ENCODE measurements around the gene COG7.
"Not testable (repeated sequence)": the region's sequence is repeated elsewhere in the genome, so short reads cannot be mapped to it uniquely, and the experiment has no call there.

Gene COG7

GRCh38 chr16:23408823-23409298 lies 44.1 kb downstream of the COG7 start:
- DNase-seq = no peak

DNA sequence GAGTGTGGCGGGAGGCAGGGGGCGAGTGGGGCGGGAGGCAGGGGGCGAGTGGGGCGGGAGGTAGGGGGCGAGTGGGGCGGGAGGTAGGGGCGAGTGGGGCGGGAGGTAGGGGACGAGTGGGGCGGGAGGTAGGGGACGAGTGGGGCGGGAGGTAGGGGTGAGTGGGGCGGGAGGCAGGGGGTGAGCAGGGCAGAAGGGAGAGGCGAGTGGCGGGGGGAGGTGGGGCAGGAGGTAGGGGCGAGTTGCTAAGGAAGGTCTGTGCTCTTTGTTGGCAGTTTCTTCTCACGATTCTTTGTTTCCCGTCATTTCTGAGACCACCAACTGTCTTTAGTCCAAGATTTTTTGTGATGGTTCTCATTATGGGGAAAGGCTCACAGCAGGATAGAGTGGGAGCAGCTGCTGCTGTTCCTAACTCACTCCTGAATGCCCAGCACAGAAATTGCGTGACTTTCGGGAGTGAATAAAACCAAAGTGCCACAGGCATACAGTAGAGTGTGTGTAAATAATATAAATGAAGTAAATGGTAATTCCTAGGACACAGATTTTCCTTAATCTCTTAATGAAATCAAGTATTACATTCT lies 44.7 kb downstream of the COG7 start:
- DNase-seq = no peak

DNA sequence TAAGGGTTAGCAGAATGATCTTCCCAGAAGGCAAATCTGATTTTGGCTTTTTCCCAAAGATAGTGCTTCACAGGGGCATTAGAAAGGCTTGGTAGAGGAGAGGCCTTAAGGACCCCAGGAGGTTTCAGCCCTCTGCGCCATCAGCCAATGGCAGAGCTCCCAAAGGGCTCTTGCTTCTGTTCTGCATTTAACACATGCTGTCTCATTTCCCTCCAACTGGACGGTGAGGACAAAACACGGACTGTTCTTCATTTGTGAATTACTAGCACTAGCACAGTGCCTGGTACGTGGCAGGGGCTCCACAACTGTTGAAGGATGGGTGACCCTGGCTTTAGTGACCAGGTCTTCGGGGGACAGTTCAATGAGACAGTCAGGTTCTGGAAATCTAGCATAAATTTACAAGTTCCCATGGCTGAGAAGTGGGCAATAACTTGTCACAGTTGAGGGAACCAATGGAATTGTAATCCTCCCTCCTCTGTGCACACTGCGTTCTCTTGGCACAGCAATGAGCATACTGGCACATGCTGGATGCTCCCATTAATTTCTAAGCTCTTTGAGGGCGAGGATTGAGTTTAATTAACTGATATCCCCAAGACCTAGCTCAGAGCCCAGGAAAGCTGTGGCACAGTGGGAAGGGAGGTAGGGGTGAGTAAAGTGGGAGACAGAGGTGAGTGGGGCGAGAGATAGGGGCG lies 45.4 kb downstream of the COG7 start:
- DNase-seq = no peak

- DNase-seq = no peak
Measured at GRCh38 chr16:23406546-23407240, 46.3 kb downstream of the COG7 start.

DNA sequence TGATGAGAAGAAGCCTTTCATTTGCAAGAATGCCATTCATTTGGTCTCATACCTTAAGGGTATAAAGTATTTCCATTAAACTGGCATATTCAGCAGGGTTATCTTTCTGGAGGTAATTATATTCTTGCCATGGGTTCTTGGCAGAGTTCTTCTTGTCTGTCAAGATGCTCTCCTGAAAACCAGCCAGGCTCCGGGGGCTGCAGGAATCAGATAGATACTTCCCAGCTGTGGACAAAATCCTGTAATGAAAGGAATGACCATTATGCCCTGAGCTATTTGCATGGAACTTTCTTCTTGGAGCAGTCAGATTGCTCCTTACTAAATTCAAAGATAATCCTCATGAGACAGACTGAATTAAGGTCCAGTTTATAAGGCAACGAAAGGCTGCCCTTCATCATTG lies 47.0 kb downstream of the COG7 start:
- DNase-seq = no peak

GRCh38 chr16:23403547-23403946 lies 49.4 kb downstream of the COG7 start:
- DNase-seq = no peak

DNA sequence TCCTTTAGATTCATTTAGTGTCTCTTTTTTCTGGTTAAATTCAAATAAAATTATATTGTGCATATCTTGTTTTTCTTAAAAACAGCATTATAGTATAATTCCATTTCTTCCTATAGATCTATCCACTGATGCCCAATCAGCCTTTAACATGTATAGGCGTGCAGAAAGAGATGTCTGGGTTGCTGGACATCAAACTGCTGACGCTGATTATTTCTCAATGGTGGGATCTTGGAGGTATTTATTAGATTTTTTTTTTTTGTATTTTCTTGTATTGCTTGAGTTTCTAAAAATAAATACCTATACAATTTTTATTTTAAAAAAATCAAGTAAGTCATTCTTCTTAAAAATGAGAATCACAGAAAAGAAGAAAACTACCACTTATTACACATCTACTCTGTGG lies 50.9 kb downstream of the COG7 start:
- no peak for DNase-seq

- DNase-seq = no peak
Measured at GRCh38 chr16:23401139-23401538, 51.9 kb downstream of the COG7 start.

DNA sequence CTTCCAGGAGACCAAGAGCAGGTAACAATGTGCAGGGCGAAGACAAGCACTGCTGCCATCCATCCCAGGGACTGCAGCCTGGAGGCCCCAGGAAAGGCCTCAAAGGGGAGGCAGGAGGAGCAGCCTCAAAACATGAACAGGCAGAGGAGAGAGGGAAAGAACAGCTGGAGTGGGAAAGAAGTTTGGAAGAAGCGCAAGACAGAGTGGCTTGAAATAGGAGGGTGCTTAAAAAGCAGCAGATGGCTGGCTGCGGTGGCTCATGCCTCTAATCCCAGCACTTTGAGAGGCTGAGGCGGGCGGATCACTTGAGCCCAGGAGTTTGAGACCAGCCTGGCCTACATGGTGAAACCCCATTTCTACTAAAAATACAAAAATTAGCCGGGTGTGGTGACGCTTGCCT lies 52.5 kb downstream of the COG7 start:
- DNase-seq = not testable (repeated sequence)

DNA sequence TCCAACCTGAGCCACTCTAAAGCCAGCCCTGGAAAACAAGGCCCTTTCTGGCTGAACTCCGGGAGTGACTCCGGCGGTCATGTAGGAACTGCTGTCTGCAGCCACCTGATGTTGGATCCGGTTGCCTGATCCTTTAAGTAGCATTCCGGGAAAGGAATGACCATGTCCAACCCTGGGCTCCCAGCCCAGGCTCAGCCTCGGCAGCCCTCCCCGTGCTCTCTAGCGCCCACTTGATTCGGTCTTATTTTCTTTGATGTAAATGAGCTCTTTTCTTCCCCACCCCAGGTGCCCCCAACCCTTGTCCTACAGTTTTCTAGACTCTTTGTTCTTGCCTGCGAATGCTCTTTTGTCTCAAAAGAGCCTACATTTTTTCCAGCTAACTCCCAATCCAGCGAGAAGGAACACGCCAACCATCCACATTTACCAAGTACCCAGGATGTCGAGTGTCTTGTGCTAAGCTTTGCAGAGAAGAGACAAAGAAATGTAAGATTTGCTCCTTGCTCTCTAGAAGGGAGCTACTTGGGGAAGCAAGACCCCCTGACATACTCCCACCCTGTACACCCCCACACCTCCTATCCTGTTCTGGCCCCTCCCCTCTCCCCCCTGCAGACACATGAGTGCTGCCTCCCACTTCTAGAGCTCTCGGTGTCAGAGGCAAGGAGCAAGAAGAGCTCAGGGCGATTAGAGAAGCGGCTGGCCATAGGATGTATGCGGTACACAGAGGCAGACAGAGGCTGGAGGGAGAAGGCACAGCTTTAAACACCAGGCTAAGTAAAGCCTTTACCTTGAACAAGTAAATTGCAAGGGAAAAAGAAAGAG lies 53.8 kb downstream of the COG7 start:
- no peak for DNase-seq

DNA sequence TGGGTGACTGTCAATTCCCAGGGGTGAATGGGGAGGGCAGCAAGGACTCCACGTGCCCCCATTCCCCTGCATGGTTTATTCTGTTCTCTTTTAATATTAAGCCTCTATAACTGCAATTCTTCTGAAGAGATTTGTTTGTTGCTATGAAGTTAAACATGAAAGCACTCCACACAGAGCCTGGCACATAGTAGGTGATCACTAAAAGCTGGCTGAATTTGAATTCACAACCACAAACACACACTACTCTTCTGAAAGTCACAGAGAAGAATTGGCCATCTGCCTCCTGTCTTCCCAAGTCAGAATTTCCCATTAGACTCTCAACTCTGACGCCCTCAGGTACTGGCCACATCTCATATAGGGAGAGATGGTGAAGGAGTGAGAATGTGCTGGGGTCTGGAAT lies 55.5 kb downstream of the COG7 start:
- DNase-seq = no peak

DNA sequence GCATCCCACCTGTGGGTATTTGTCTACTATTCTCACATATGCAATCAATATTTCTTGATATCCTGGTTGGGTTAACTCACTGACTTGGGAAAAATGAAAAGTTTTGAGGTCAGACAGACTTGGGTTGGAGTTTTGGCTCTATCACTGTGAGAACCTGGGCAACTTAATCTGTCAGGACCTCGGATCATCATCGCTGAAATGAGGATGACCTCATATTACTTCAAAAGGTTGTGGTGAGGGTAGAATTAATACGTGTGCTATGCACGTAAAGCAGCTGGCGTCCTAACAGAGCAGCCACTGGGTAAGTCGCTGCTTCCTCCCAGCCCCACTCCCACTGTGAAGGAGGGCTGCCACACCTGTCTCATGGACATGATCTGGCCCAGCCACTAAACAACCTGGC lies 57.3 kb downstream of the COG7 start:
- no peak for DNase-seq

DNA sequence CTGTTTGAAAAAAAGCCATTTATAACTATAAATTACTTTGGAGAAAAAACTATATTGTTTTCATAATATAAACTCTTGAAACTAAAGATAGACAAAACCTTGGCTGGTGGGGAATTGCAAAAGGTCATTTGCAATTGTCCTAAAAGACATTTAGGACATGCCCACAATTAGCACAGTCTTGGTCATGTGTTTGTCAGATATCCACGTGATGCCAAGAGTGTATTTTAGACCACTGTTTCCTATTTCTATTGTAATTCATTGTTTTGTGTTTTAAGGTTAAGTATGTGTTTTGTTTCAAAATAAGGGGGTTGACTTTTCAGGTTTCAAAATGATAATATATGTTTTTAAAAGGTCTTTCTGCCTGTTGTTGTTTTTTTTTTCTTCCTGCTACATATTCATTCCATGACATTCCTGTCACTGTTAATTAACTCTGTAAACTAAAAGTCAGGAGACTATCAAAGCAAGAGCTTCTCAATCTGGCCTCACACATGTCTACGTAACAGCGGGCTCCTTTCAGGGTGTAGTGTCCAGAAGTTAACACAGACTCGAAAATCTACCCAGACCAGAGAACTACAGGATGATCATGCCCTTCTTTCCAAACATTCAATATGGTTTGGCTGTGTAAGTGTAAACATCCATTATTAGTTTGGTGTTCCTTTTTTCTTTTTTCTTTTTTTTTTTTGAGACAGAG lies 58.7 kb downstream of the COG7 start:
- DNase-seq = no peak

DNA sequence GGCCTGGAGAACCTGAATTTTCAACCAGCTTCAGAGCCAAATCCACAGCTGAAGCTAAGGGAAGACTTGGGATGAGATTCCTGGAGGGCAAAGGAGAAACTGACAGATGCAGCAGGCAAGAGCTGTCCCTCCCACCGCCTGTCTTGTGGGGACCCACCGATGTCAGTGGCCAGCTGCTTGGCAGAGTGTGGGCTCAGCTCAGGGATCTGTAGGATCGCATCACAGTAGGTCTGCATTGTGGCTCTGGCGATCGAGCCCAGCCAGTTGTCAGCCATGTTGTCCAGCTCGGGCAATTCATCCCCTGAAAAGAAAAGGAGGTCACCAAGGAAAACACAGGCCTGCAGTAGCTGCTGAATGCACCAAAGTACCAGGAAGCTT lies 60.8 kb downstream of the COG7 start:
- no peak for DNase-seq

DNA sequence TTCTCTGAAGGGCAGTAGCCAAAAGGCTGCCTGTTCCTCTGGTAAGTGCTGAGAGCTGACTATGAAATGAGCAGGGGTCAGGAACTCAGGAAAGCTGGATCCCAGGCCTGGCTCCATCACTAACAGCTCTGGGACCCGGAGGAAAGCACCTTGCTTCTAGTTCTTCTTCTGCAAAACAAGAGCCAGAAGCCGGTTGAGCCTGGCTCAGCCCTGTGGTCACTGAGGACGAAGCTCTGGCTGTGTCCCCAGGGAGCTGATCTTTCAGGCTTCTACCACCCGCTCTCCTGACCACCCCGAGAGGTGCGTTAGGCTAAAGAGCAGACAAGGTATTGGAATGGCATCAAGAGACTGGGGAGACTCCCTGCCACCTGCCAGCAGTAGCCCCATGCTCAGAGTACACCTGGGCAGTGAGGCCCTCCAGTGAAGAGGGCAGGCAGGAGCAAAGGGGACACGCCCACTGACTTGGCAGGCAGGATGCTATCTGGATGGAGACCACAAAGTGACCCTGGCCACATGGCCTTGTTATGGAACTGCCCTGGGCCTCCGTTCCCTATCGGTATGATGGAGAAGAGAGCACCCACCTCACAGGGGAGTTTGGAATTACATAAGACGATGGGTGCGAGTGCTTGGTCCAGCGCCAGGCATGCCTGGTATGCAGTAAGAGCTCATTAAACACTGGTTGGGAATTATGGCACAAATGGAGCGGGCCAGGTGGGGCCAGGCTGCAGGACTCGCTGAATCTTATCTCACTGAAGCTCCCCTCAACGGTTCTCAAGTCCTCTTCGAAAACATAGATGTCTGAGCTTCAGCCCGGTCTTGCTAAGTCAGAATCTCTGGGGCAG lies 61.4 kb downstream of the COG7 start:
- DNase-seq = no peak

- DNase-seq = not testable (repeated sequence)
Measured at GRCh38 chr16:23389936-23390335, 63.1 kb downstream of the COG7 start.

DNA sequence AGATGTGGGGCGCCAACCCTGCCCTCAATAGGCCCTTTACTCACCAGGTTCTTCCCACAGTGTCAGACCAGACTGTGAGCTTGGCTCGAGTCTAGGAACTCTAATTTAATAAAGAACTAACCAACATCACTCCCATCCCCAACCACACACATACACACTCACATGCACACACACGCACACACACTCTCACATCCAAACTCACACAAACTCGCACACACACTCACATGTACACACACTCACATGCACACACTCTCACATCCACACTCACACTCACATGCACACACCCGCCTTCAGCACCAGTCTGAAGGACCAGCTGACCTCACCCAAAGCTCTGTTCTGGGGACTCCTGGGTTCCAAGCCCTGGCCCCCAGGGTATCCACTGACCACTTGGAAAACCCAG lies 63.8 kb downstream of the COG7 start:
- no peak for DNase-seq

DNA sequence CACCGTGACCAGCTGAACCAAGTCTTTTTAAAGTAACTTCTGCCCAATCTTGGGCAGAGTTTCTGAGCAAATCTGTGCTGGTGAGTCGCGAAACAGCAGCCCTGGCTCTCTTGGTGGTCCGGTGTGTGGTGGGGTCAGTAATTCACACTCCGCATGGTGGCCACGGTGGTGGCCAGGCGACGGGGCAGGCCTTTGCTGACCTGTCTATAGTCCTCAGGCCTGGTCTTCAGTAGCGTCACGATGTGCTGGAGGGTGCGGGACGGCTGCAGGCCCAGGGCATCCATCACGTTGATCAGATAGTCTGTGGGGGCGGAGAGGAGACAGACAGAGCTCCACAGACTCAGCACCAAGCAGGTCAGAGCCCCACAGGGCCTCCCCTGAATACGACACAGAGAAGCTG lies 64.2 kb downstream of the COG7 start:
- DNase-seq = no peak

DNA sequence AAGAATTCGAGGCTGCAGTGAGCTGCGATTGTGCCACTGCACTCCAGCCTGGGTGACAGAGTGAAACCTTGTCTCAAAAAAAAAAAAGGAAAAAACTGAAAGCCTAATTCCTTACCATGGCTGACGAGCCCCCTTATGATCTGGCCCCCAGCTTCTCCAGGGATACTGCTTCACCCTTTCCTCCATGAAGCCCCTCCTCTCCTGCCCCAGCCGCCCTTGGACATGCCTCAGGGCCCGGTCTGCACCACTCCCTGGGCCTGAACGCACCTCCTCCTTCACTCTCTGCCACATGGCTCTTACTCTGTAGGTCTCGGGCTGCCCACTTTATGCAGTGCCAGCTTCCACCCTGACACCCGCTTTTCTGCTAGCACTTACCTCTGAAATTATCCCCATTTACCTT lies 65.3 kb downstream of the COG7 start:
- no peak for DNase-seq

GRCh38 chr16:23385441-23385840 lies 67.5 kb downstream of the COG7 start:
- DNase-seq = no peak

GRCh38 chr16:23384878-23385277 lies 68.1 kb downstream of the COG7 start:
- no peak for DNase-seq

- DNase-seq = no peak
Measured at GRCh38 chr16:23383881-23384280, 69.1 kb downstream of the COG7 start.

All from activated CD4-positive, CD25-positive, alpha-beta regulatory T cell treated with anti-CD3 and anti-CD28 coated beads, Interleukin-2, amount 50 U/mL, for 72 hours (primary cell).